HEK293 (cell line): ENCODE data around the gene PLEKHG7.
"Not testable (repeated sequence)": the region's sequence is repeated elsewhere in the genome, so short reads cannot be mapped to it uniquely, and the experiment has no call there.

Experiments
- CTCF ChIA-PET: fragments of 350-600 bp; formaldehyde crosslinking; extraction: SDS; loops from one replicate; lab custom pipeline; 2021; ENCODE audit warnings: antibody characterized with exemption; lab: Yijun Ruan, JAX
- POLR2A ChIA-PET: fragments of 300-600 bp; formaldehyde crosslinking; extraction: SDS; loops from one replicate; lab custom pipeline; 2020; ENCODE audit warnings: antibody characterized with exemption, inconsistent platforms; lab: Yijun Ruan, JAX
- H3K27ac ChIP-seq: fragments of 200-500 bp; sonication (Bioruptor generic); 2 replicates; pipeline ENCODE4 v1.5.1; 2014; ENCODE audit warnings: low read depth, low read length, control low read depth, inconsistent platforms; ENCODE audit errors: extremely low read depth
- H3K36me3 ChIP-seq, 2 experiments: fragments of 200-500 bp in 1 of 2; sonication (Bioruptor generic) in 1 of 2; 1 replicate in 1 of 2; 2 replicates in 1 of 2; pipeline ENCODE4 v1.5.1; 2014 to 2017; ENCODE audit warnings: inconsistent platforms in 2 of 2, low read length in 2 of 2; ENCODE audit not compliant: control insufficient read depth in 2 of 2, insufficient read depth in 1 of 2
- H3K4me1 ChIP-seq: fragments of 200-500 bp; sonication (Bioruptor generic); 2 replicates; pipeline ENCODE4 v1.5.1; 2014; ENCODE audit warnings: mild to moderate bottlenecking, low read length, inconsistent platforms; ENCODE audit not compliant: control insufficient read depth, insufficient read depth
- H3K4me3 ChIP-seq: 2 replicates; pipeline ENCODE4 v1.5.1; 2011; ENCODE audit warnings: low read depth, mild to moderate bottlenecking, control low read depth, low read length, moderate library complexity
- H3K9me3 ChIP-seq: fragments of 200-500 bp; sonication (Bioruptor generic); 2 replicates; pipeline ENCODE4 v1.5.1; 2014; ENCODE audit warnings: low read depth, low read length, inconsistent platforms; ENCODE audit not compliant: control insufficient read depth, insufficient read depth
- GLI2 ChIP-seq: fragments of 450-650 bp; formaldehyde crosslinking; IDR thresholded peaks from 2 replicates; pipeline ENCODE4; 2017; ENCODE audit warnings: missing biosample characterization, missing genetic modification characterization, low read depth, borderline replicate concordance
- HOXD13 ChIP-seq: sonication (generic); formaldehyde crosslinking; IDR thresholded peaks from 2 replicates; pipeline ENCODE4 v1.8.0; 2022; ENCODE audit warnings: missing genetic modification reagents, borderline replicate concordance
- KLF16 ChIP-seq: fragments of 450-650 bp; formaldehyde crosslinking; IDR thresholded peaks from 2 replicates; pipeline ENCODE4 v1.5.1; 2017; ENCODE audit warnings: missing biosample characterization, missing genetic modification characterization
- RBAK ChIP-seq: fragments of 450-650 bp; formaldehyde crosslinking; IDR thresholded peaks from 2 replicates; pipeline ENCODE4 v1.5.1; 2016; ENCODE audit warnings: missing biosample characterization, missing genetic modification characterization
- ZFHX2 ChIP-seq: fragments of 450-650 bp; formaldehyde crosslinking; conservative IDR thresholded peaks from 2 replicates; pipeline ENCODE4 v1.5.1; 2016; ENCODE audit warnings: missing biosample characterization, missing genetic modification characterization
- ZNF114 ChIP-seq: fragments of 450-650 bp; formaldehyde crosslinking; IDR thresholded peaks from 2 replicates; pipeline ENCODE4 v1.5.0; 2017; ENCODE audit warnings: missing biosample characterization, missing genetic modification characterization
- ZNF146 ChIP-seq: fragments of 450-650 bp; formaldehyde crosslinking; IDR thresholded peaks from 2 replicates; pipeline ENCODE4 v1.5.1; 2016; ENCODE audit warnings: missing biosample characterization, missing genetic modification characterization
- ZNF157 ChIP-seq: fragments of 450-650 bp; formaldehyde crosslinking; IDR thresholded peaks from 2 replicates; pipeline ENCODE4 v1.5.1; 2016; ENCODE audit warnings: missing biosample characterization, missing genetic modification characterization
- ZNF202 ChIP-seq: fragments of 450-650 bp; formaldehyde crosslinking; IDR thresholded peaks from 2 replicates; pipeline ENCODE4 v1.5.1; 2016; ENCODE audit warnings: missing biosample characterization, missing genetic modification characterization, borderline replicate concordance
- ZNF223 ChIP-seq: fragments of 450-650 bp; formaldehyde crosslinking; IDR thresholded peaks from 2 replicates; pipeline ENCODE4 v1.5.1; 2016; ENCODE audit warnings: missing biosample characterization, missing genetic modification characterization
- ZNF266 ChIP-seq: fragments of 450-650 bp; formaldehyde crosslinking; IDR thresholded peaks from 2 replicates; pipeline ENCODE4 v1.5.1; 2016; ENCODE audit warnings: missing biosample characterization, missing genetic modification characterization, low read depth
- ZNF311 ChIP-seq: fragments of 450-650 bp; formaldehyde crosslinking; IDR thresholded peaks from 2 replicates; pipeline ENCODE4 v1.5.1; 2017; ENCODE audit warnings: missing biosample characterization, missing genetic modification characterization, borderline replicate concordance
- ZNF426 ChIP-seq: fragments of 450-650 bp; formaldehyde crosslinking; IDR thresholded peaks from 2 replicates; pipeline ENCODE4 v1.5.1; 2017; ENCODE audit warnings: missing biosample characterization, missing genetic modification characterization, mild to moderate bottlenecking, inconsistent platforms, moderate library complexity
- ZNF548 ChIP-seq: fragments of 450-650 bp; formaldehyde crosslinking; IDR thresholded peaks from 2 replicates; pipeline ENCODE4 v1.5.1; 2016; ENCODE audit warnings: missing biosample characterization, missing genetic modification characterization
- ZNF558 ChIP-seq: fragments of 450-650 bp; formaldehyde crosslinking; IDR thresholded peaks from 2 replicates; pipeline ENCODE4 v1.5.1; 2016; ENCODE audit warnings: missing biosample characterization, missing genetic modification characterization
- ZNF561 ChIP-seq: fragments of 450-650 bp; IDR thresholded peaks from 2 replicates; pipeline ENCODE4 v1.5.1; 2018; ENCODE audit warnings: missing biosample characterization, missing genetic modification characterization, borderline replicate concordance
- ZNF571 ChIP-seq: fragments of 450-650 bp; formaldehyde crosslinking; IDR thresholded peaks from 2 replicates; pipeline ENCODE4 v1.5.0; 2017; ENCODE audit warnings: missing biosample characterization, missing genetic modification characterization
- ZNF600 ChIP-seq: fragments of 450-650 bp; formaldehyde crosslinking; IDR thresholded peaks from 2 replicates; pipeline ENCODE4 v1.5.1; 2016; ENCODE audit warnings: missing biosample characterization, missing genetic modification characterization
- TF ChIP-seq, protein P1 (sequence below): fragments of 450-650 bp; formaldehyde crosslinking; conservative IDR thresholded peaks from 2 replicates; pipeline ENCODE4 v1.5.1; 2016; ENCODE audit warnings: low read depth, missing biosample characterization, missing genetic modification characterization
- TF ChIP-seq, protein P2 (sequence below): fragments of 450-650 bp; formaldehyde crosslinking; optimal IDR thresholded peaks from 2 replicates; pipeline ENCODE3; 2016; ENCODE audit warnings: missing biosample characterization, mild to moderate bottlenecking, missing genetic modification characterization
- TF ChIP-seq, protein P3 (sequence below): fragments of 450-650 bp; formaldehyde crosslinking; IDR thresholded peaks from 2 replicates; pipeline ENCODE4 v1.5.1; 2017; ENCODE audit warnings: missing biosample characterization, missing genetic modification characterization
- TF ChIP-seq, protein P4 (sequence below): IDR thresholded peaks from 2 replicates; pipeline ENCODE4 v1.6.1; 2011; ENCODE audit warnings: mild to moderate bottlenecking, low read depth, low read length, borderline replicate concordance

Gene PLEKHG7

GRCh38 chr12:92786045-92786444 lies 83.3 kb downstream of the PLEKHG7 start (continued):
- no peak for TF ChIP-seq KLF16 (tag by site-specific recombination)
- TF ChIP-seq GLI2 (tag by site-specific recombination): no peak
- TF ChIP-seq, protein P1, sequence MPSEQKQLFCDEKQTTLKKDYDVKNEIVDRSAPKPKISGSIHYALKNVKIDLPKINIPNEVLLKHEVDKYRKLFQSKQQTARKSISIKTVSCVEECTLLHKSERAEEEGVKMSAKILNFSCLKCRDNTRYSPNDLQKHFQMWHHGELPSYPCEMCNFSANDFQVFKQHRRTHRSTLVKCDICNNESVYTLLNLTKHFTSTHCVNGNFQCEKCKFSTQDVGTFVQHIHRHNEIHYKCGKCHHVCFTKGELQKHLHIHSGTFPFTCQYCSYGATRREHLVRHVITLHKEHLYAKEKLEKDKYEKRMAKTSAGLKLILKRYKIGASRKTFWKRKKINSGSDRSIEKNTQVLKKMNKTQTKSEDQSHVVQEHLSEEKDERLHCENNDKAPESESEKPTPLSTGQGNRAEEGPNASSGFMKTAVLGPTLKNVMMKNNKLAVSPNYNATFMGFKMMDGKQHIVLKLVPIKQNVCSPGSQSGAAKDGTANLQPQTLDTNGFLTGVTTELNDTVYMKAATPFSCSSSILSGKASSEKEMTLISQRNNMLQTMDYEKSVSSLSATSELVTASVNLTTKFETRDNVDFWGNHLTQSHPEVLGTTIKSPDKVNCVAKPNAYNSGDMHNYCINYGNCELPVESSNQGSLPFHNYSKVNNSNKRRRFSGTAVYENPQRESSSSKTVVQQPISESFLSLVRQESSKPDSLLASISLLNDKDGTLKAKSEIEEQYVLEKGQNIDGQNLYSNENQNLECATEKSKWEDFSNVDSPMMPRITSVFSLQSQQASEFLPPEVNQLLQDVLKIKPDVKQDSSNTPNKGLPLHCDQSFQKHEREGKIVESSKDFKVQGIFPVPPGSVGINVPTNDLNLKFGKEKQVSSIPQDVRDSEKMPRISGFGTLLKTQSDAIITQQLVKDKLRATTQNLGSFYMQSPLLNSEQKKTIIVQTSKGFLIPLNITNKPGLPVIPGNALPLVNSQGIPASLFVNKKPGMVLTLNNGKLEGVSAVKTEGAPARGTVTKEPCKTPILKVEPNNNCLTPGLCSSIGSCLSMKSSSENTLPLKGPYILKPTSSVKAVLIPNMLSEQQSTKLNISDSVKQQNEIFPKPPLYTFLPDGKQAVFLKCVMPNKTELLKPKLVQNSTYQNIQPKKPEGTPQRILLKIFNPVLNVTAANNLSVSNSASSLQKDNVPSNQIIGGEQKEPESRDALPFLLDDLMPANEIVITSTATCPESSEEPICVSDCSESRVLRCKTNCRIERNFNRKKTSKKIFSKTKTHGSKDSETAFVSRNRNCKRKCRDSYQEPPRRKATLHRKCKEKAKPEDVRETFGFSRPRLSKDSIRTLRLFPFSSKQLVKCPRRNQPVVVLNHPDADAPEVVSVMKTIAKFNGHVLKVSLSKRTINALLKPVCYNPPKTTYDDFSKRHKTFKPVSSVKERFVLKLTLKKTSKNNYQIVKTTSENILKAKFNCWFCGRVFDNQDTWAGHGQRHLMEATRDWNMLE (tag by site-specific recombination): no peak
- TF ChIP-seq RBAK (tag by site-specific recombination): no peak

- H3K4me3 ChIP-seq, H3K27ac ChIP-seq, H3K4me1 ChIP-seq, POLR2A ChIA-PET, CTCF ChIA-PET, H3K9me3 ChIP-seq, H3K36me3 ChIP-seq: not testable (repeated sequence)
- TF ChIP-seq ZNF146 (tag by site-specific recombination): peak; percentile 77
Measured at GRCh38 chr12:92794356-92794755, 91.6 kb downstream of the PLEKHG7 start.

GRCh38 chr12:92794814-92795213 lies 92.0 kb downstream of the PLEKHG7 start:
- H3K9me3 ChIP-seq: no peaks in the 10 kb centered on the region
- ChIA-PET CTCF (interaction anchor here (0.8 to 1.1 kb wide), 2 partner anchors 9 to 135 kb away, joined by 3 read pairs; no protein-coding TSS in a partner anchor), POLR2A (no interaction called here)
- H3K36me3 ChIP-seq: peaks cover 8% of the 10 kb centered on the region in 2 experiments; a peak in 2 of 3 replicates
- TF ChIP-seq ZNF157 (tag by site-specific recombination): no peak
- TF ChIP-seq ZNF266 (tag by site-specific recombination): no peak
- no peak for TF ChIP-seq ZNF426 (tag by site-specific recombination)
- TF ChIP-seq, protein P2, sequence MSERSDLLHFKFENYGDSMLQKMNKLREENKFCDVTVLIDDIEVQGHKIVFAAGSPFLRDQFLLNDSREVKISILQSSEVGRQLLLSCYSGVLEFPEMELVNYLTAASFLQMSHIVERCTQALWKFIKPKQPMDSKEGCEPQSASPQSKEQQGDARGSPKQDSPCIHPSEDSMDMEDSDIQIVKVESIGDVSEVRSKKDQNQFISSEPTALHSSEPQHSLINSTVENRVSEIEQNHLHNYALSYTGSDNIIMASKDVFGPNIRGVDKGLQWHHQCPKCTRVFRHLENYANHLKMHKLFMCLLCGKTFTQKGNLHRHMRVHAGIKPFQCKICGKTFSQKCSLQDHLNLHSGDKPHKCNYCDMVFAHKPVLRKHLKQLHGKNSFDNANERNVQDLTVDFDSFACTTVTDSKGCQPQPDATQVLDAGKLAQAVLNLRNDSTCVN (tag by site-specific recombination): no peak
- TF ChIP-seq ZNF600 (tag by site-specific recombination): no peak
- no peak for TF ChIP-seq ZFHX2 (tag by site-specific recombination)
- TF ChIP-seq ZNF114 (tag by site-specific recombination): no peak
- TF ChIP-seq ZNF548 (tag by site-specific recombination): no peak
- TF ChIP-seq ZNF571 (tag by site-specific recombination): no peak
- no peak for TF ChIP-seq ZNF558 (tag by site-specific recombination)
- TF ChIP-seq ZNF311 (tag by site-specific recombination): no peak
- no peak for TF ChIP-seq ZNF223
- TF ChIP-seq HOXD13 (CRISPR knock-in tag): no peak
- TF ChIP-seq, protein P3, sequence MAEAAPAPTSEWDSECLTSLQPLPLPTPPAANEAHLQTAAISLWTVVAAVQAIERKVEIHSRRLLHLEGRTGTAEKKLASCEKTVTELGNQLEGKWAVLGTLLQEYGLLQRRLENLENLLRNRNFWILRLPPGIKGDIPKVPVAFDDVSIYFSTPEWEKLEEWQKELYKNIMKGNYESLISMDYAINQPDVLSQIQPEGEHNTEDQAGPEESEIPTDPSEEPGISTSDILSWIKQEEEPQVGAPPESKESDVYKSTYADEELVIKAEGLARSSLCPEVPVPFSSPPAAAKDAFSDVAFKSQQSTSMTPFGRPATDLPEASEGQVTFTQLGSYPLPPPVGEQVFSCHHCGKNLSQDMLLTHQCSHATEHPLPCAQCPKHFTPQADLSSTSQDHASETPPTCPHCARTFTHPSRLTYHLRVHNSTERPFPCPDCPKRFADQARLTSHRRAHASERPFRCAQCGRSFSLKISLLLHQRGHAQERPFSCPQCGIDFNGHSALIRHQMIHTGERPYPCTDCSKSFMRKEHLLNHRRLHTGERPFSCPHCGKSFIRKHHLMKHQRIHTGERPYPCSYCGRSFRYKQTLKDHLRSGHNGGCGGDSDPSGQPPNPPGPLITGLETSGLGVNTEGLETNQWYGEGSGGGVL (tag by site-specific recombination): no peak
- no peak for TF ChIP-seq ZNF561 (tag by site-specific recombination)
- no peak for TF ChIP-seq ZNF202 (tag by site-specific recombination)
- TF ChIP-seq, protein P4, sequence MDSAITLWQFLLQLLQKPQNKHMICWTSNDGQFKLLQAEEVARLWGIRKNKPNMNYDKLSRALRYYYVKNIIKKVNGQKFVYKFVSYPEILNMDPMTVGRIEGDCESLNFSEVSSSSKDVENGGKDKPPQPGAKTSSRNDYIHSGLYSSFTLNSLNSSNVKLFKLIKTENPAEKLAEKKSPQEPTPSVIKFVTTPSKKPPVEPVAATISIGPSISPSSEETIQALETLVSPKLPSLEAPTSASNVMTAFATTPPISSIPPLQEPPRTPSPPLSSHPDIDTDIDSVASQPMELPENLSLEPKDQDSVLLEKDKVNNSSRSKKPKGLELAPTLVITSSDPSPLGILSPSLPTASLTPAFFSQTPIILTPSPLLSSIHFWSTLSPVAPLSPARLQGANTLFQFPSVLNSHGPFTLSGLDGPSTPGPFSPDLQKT: no peak
- H3K27ac ChIP-seq: no peak overlapping the region
- no peaks in the 10 kb centered on the region for H3K4me1 ChIP-seq
- H3K4me3 ChIP-seq: no peak overlapping the region
